ENCODE data around the gene STK17B.

DNA sequence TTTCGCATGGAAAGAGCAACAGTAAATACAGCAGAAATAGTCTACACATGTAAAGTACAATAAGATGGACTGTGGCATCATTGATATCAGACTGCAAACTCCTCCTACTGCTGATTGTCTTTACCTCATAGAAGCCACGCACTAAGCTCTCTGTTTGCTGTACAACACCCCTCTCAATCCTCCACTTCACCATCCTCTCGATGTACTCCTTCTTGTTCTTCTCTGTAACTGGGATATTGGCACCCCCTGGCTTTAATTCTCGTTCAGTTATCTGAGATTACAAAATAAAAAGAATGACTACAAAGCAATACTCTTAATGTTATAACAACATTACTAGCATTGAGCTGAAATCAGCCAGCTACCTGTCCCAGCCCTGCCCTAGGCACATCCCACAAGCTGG is 49.3 kb upstream of the STK17B start:
- TF ChIP-seq TAF1 (IDR thresholded peaks at IDR 0.05; ENCODE audit: low read depth, low read length) (no peak), POLR2A (IDR thresholded peaks at IDR 0.05; ENCODE audit: low read depth, low read length) (no peak), POLR2AphosphoS5 (IDR thresholded peaks at IDR 0.05; ENCODE audit: low read depth, low read length) (no peak), POU2F2 (IDR thresholded peaks at IDR 0.05; ENCODE audit: low read depth, low read length) (no peak), SPI1 (IDR thresholded peaks at IDR 0.05; ENCODE audit: low read depth, low read length) (no peak), PAX5 (IDR thresholded peaks at IDR 0.05; ENCODE audit: insufficient read depth, low read length, severe bottlenecking) (no peak)
